HepG2 (cell line): ENCODE results near the gene IFITM10. TPM values are rescaled to one million over a fixed set of nuclear protein-coding genes. Genes with fewer than 3 reads are reported as not detected.

Experiments used
- ATAC-seq: fragments of 200-7000 bp; cut with Tn5 transposase; 3 replicates; pipeline ENCODE4 v1.9.1; 2020; ENCODE audit warnings: mild to moderate bottlenecking, moderate library complexity
- BruUV-seq: library from RNA; stranded (reverse); fragments of 400-500 nt; replicated peaks from 2 replicates; lab custom pipeline; 2021; lab: Mats Ljungman, UMichigan
- CTCF ChIA-PET: fragments of 300-600 bp; formaldehyde crosslinking; extraction: SDS; loops from one replicate; lab custom pipeline; 2021; ENCODE audit warnings: low total read pairs, inconsistent platforms, low intra/inter-chr PET ratio; lab: Yijun Ruan, JAX
- POLR2A ChIA-PET: fragments of 350-600 bp; sonication (Branson Sonifier 250); formaldehyde crosslinking; loops from one replicate; lab custom pipeline; 2020; ENCODE audit warnings: antibody characterized with exemption, inconsistent platforms; lab: Yijun Ruan, JAX
- DNase-seq: peaks from one replicate; pipeline ENCODE4 v3.0.0-alpha.2; 2015; ENCODE audit warnings: low spot score
- FAIRE-seq: peaks from 3 replicates; lab custom pipeline; 2011; peaks lifted over from hg19 to GRCh38; lab: Jason Lieb, UNC
- H2AFZ ChIP-seq: one replicate; pipeline ENCODE4 v1.6.1; 2011; ENCODE audit warnings: low read length, inconsistent platforms
- H3K27ac ChIP-seq: fragments of 300-600 bp; 3 replicates; pipeline ENCODE4 v1.8.0; 2011; ENCODE audit warnings: mixed run types, mild to moderate bottlenecking, mixed read lengths, low read length, inconsistent platforms; ENCODE audit not compliant: insufficient read depth; ENCODE audit errors: extremely low read length
- H3K27me3 ChIP-seq, 2 experiments: fragments of 200-600 bp in 1 of 2; 2 replicates in 1 of 2; 3 replicates in 1 of 2; pipeline versions ENCODE4 v1.6.0 to v1.8.0; 2011; ENCODE audit warnings: low read length in 2 of 2, mild to moderate bottlenecking in 2 of 2, moderate library complexity in 2 of 2, inconsistent platforms in 1 of 2; ENCODE audit not compliant: insufficient read depth in 2 of 2, control insufficient read depth in 1 of 2
- H3K36me3 ChIP-seq, 2 experiments: fragments of 200-600 bp in 1 of 2; replicated peaks in 1 of 2; 2 replicates in 1 of 2; 3 replicates in 1 of 2; pipeline versions ENCODE4 v1.5.1 to v1.8.0; 2011; ENCODE audit warnings: low read length in 2 of 2, inconsistent platforms in 1 of 2; ENCODE audit not compliant: insufficient read depth in 2 of 2, control insufficient read depth in 1 of 2
- H3K4me1 ChIP-seq: 2 replicates; pipeline ENCODE4 v1.5.1; 2012; ENCODE audit warnings: low read length, inconsistent platforms; ENCODE audit not compliant: insufficient read depth
- H3K4me2 ChIP-seq: 2 replicates; pipeline ENCODE4 v1.6.0; 2011; ENCODE audit warnings: low read depth, low read length, inconsistent platforms
- H3K4me3 ChIP-seq, 3 experiments: fragments of 200-600 bp in 1 of 3; sonication (generic), shearing (Covaris generic) in 1 of 3; replicated peaks in 1 of 3; 2 replicates each; pipeline ENCODE4 v1.5.1; 2011 to 2016; ENCODE audit warnings: low read length in 3 of 3, inconsistent platforms in 2 of 3, low read depth in 2 of 3, mild to moderate bottlenecking in 2 of 3, control low read depth in 1 of 3, mixed read lengths in 1 of 3; ENCODE audit not compliant: insufficient read depth in 1 of 3
- H3K79me2 ChIP-seq: one replicate; pipeline ENCODE4 v1.6.1; 2011; ENCODE audit warnings: low read length, inconsistent platforms; ENCODE audit not compliant: insufficient read depth
- H3K9ac ChIP-seq: 2 replicates; pipeline ENCODE4 v1.6.0; 2011; ENCODE audit warnings: mild to moderate bottlenecking, low read depth, low read length, inconsistent platforms; ENCODE audit not compliant: insufficient read depth
- H3K9me3 ChIP-seq: 2 replicates; pipeline ENCODE4 v1.5.1; 2012; ENCODE audit warnings: mild to moderate bottlenecking, low read length
- H4K20me1 ChIP-seq: 2 replicates; pipeline ENCODE4 v1.6.0; 2011; ENCODE audit warnings: inconsistent platforms, mild to moderate bottlenecking, low read length, moderate library complexity; ENCODE audit not compliant: insufficient read depth
- FOXC1 ChIP-seq: sonication (generic); formaldehyde crosslinking; IDR thresholded peaks from 2 replicates; pipeline ENCODE4 v1.8.0; 2022; ENCODE audit warnings: mild to moderate bottlenecking, missing genetic modification reagents, borderline replicate concordance
- PRDM15 ChIP-seq: sonication (generic); formaldehyde crosslinking; IDR thresholded peaks from 2 replicates; pipeline ENCODE4 v1.4.0; 2020; ENCODE audit warnings: missing genetic modification reagents
- WGBS: methylation state at CpG from one replicate; pipeline ENCODE4 v1.1.6; 2017; ENCODE audit warnings: low lambda C conversion rate; 5-methylcytosine and 5-hydroxymethylcytosine counted together
- in situ Hi-C: cut with HindIII; loops from 2 replicates; pipeline ENCODE4 v1.10.0; 2017; ENCODE audit warnings: low pct_unique_long_range_greater_than_20kb; ENCODE audit not compliant: extremely low pct_ligation_motif_present
- intact Hi-C: fragments of 100-400 bp; cut with micrococcal nuclease; formaldehyde crosslinking; loops from one replicate; pipeline ENCODE4 v1.10.0; 2022; ENCODE audit not compliant: unreplicated experiment
- polyA plus RNA-seq, 8 experiments: library from polyadenylated mRNA; depleted of rRNA in 3 of 8; stranded (reverse) in 7 of 8; unstranded in 1 of 8; fragments of >200 nt; fragmentation: Illumina TruSeq in 4 of 8; extraction: Trizol in 4 of 8; gene quantifications; 2 replicates each; pipeline versions ENCODE4 v1.2.1 to v1.2.3, GENCODE V29; 2011 to 2016; ENCODE audit warnings: low read depth in 4 of 8, missing spikeins in 1 of 8, mixed read lengths in 1 of 8; ENCODE audit not compliant: insufficient read depth in 1 of 8
- total RNA-seq, 5 experiments: library from RNA; depleted of rRNA; stranded (reverse); fragments of >200 nt; fragmentation: Illumina TruSeq; extraction: Trizol; gene quantifications; 2 replicates each; pipeline ENCODE4 v1.2.3, GENCODE V29; 2016; ENCODE audit warnings: low read depth in 1 of 5

Gene IFITM10
- total and polyA plus RNA-seq, 2 of the 13 experiments (the other 11 are each of a cell fraction or from before 2014, with no cell fraction given) = 0.09 to 0.13 TPM

- FAIRE-seq = no peak
Observed at GRCh38 chr11:1736447-1736992, 13.9 kb downstream of the IFITM10 start.

More at GRCh38 chr11:1736447-1736992, 13.9 kb downstream of the IFITM10 start:
- ATAC-seq (no peak), DNase-seq (no peak)
- CTCF ChIA-PET = no interaction called here
- intact Hi-C loops = no loop called here
- Histone ChIP-seq H4K20me1 (no peaks in the 10 kb centered on the region), H3K27ac (no peak overlapping the region), H3K79me2 (no peaks in the 10 kb centered on the region), H3K27me3 (peaks cover 0 to 66% of the 10 kb centered on the region in 2 experiments; a peak in 4 of 5 replicates), H3K9ac (no peak overlapping the region), H3K4me1 (no peaks in the 10 kb centered on the region), H3K4me3 (no peak overlapping the region), H3K36me3 (no peaks in the 10 kb centered on the region), H2AFZ (no peak overlapping the region), H3K9me3 (peaks cover 13% of the 10 kb centered on the region), H3K4me2 (no peak overlapping the region)
- BruUV-seq = no TSS peak
- 2% methylated on average over 3 of the region's 3 CpGs for WGBS
- TF ChIP-seq FOXC1 (CRISPR knock-in tag) (no peak), PRDM15 (peak; percentile 80)
- POLR2A ChIA-PET = no interaction called here
- in situ Hi-C loops = no loop called here
